ENCODE data around the gene CMA1.

Gene CMA1

GRCh38 chr14:24465368-24465767, 42.7 kb downstream of the CMA1 start:
- Histone ChIP-seq H3K4me1 (ENCODE audit: control insufficient read depth, insufficient read depth, low read length) (no peaks in the 10 kb centered on the region), H3K27ac (ENCODE audit: low read length) (no peak overlapping the region), H3K27me3 (ENCODE audit: control insufficient read depth in 1 of 2, insufficient read depth in 2 of 2, low read length in 2 of 2) (no peaks in the 10 kb centered on the region), H3K9me3 (ENCODE audit: control insufficient read depth in 2 of 2, low read length in 2 of 2) (no peaks in the 10 kb centered on the region), H3K9ac (ENCODE audit: low read length in 2 of 2) (no peak overlapping the region), H3K4me3 (ENCODE audit: low read length in 2 of 2) (no peak overlapping the region), H3K36me3 (ENCODE audit: control insufficient read depth in 2 of 2, insufficient read depth in 2 of 2, low read length in 2 of 2) (no peaks in the 10 kb centered on the region)

- no peaks in the 10 kb centered on the region for H3K9me3 ChIP-seq (ENCODE audit: control insufficient read depth in 2 of 2, low read length in 2 of 2)
- no peaks in the 10 kb centered on the region for H3K36me3 ChIP-seq (ENCODE audit: control insufficient read depth in 2 of 2, insufficient read depth in 2 of 2, low read length in 2 of 2)
- H3K27me3 ChIP-seq (ENCODE audit: control insufficient read depth in 1 of 2, insufficient read depth in 2 of 2, low read length in 2 of 2), result no peaks in the 10 kb centered on the region
- no peak overlapping the region for H3K27ac ChIP-seq (ENCODE audit: low read length)
- H3K4me3 ChIP-seq (ENCODE audit: low read length in 2 of 2), result no peak overlapping the region
- H3K9ac ChIP-seq (ENCODE audit: low read length in 2 of 2), result no peak overlapping the region
- H3K4me1 ChIP-seq (ENCODE audit: control insufficient read depth, insufficient read depth, low read length), result no peaks in the 10 kb centered on the region
Measured at GRCh38 chr14:24463884-24464785, 43.9 kb downstream of the CMA1 start.

- Histone ChIP-seq H3K4me1 (ENCODE audit: control insufficient read depth, insufficient read depth, low read length) (no peaks in the 10 kb centered on the region), H3K27me3 (ENCODE audit: control insufficient read depth in 1 of 2, insufficient read depth in 2 of 2, low read length in 2 of 2) (no peaks in the 10 kb centered on the region), H3K27ac (ENCODE audit: low read length) (no peak overlapping the region), H3K4me3 (ENCODE audit: low read length in 2 of 2) (no peak overlapping the region), H3K9me3 (ENCODE audit: control insufficient read depth in 2 of 2, low read length in 2 of 2) (no peaks in the 10 kb centered on the region), H3K36me3 (ENCODE audit: control insufficient read depth in 2 of 2, insufficient read depth in 2 of 2, low read length in 2 of 2) (no peaks in the 10 kb centered on the region), H3K9ac (ENCODE audit: low read length in 2 of 2) (no peak overlapping the region)
Measured at GRCh38 chr14:24463017-24463883, 44.8 kb downstream of the CMA1 start.

DNA sequence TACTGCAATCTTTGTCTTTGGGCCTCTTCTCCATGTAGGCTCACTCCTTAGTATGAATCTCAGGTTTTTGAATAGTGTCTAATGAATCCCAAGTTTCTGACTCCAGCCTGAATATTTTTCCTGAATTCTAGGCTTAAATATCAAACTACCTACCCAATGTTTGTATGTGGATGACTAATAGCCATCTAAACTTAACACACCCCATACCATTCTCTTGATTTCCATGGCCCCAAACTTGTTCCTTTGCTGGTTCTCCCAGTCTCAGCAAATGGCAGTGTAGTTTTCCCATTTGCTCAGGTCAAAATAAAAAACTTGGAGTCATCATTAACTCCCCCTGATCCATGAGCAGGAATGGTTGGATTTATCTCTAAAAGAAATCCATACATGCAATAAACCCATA, 46.7 kb downstream of the CMA1 start:
- H3K27ac ChIP-seq (ENCODE audit: low read length), result no peak overlapping the region
- no peaks in the 10 kb centered on the region for H3K9me3 ChIP-seq (ENCODE audit: control insufficient read depth in 2 of 2, low read length in 2 of 2)
- H3K4me3 ChIP-seq (ENCODE audit: low read length in 2 of 2), result no peak overlapping the region
- no peaks in the 10 kb centered on the region for H3K4me1 ChIP-seq (ENCODE audit: control insufficient read depth, insufficient read depth, low read length)
- H3K9ac ChIP-seq (ENCODE audit: low read length in 2 of 2), result no peak overlapping the region
- no peaks in the 10 kb centered on the region for H3K36me3 ChIP-seq (ENCODE audit: control insufficient read depth in 2 of 2, insufficient read depth in 2 of 2, low read length in 2 of 2)
- H3K27me3 ChIP-seq (ENCODE audit: control insufficient read depth in 1 of 2, insufficient read depth in 2 of 2, low read length in 2 of 2), result no peaks in the 10 kb centered on the region

DNA sequence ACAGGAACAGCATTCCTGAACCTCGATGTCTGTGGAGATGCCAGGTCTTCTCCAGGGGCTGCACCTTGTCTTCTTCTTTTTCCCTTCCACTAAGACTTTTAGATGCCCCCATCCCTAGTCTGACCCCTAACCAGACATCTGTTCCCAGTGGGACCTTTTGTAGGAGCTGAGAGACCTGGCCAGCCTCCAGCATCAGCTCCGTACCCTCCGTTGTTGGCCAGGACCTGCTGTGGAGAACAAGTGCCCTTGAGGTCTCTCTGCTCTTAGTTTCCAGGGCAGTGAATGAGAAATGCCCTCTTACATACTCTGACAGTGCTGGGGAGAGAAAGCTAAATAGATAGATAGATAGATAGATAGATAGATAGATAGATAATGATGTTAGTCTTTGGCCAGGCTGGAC, 48.7 kb downstream of the CMA1 start:
- H3K9me3 ChIP-seq (ENCODE audit: control insufficient read depth in 2 of 2, low read length in 2 of 2), result no peaks in the 10 kb centered on the region
- no peak overlapping the region for H3K9ac ChIP-seq (ENCODE audit: low read length in 2 of 2)
- no peak overlapping the region for H3K4me3 ChIP-seq (ENCODE audit: low read length in 2 of 2)
- no peaks in the 10 kb centered on the region for H3K4me1 ChIP-seq (ENCODE audit: control insufficient read depth, insufficient read depth, low read length)
- H3K36me3 ChIP-seq (ENCODE audit: control insufficient read depth in 2 of 2, insufficient read depth in 2 of 2, low read length in 2 of 2), result no peaks in the 10 kb centered on the region
- H3K27me3 ChIP-seq (ENCODE audit: control insufficient read depth in 1 of 2, insufficient read depth in 2 of 2, low read length in 2 of 2), result no peaks in the 10 kb centered on the region
- H3K27ac ChIP-seq (ENCODE audit: low read length), result no peak overlapping the region

DNA sequence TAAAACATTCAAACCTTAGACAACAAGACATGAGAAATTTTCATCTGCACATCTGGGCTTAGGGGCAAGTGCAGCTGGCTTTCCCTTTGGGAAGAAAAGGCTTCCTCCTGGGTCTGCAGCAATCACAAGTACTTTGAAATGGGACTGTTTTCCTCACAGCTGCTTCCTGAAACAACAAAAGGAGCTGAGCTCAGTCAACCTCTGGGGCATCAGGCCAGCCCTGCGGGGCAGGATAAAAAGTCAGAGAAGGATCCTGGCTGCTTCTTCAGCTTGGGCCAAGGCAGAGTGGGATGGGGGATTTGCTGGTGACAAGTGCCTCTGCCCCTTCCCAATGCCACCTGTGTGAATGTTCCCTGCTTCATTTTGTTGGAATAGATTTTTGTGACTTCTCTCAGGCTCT, 49.3 kb downstream of the CMA1 start:
- no peak overlapping the region for H3K27ac ChIP-seq (ENCODE audit: low read length)
- no peak overlapping the region for H3K4me3 ChIP-seq (ENCODE audit: low read length in 2 of 2)
- no peaks in the 10 kb centered on the region for H3K9me3 ChIP-seq (ENCODE audit: control insufficient read depth in 2 of 2, low read length in 2 of 2)
- H3K4me1 ChIP-seq (ENCODE audit: control insufficient read depth, insufficient read depth, low read length), result no peaks in the 10 kb centered on the region
- no peaks in the 10 kb centered on the region for H3K27me3 ChIP-seq (ENCODE audit: control insufficient read depth in 1 of 2, insufficient read depth in 2 of 2, low read length in 2 of 2)
- H3K36me3 ChIP-seq (ENCODE audit: control insufficient read depth in 2 of 2, insufficient read depth in 2 of 2, low read length in 2 of 2), result no peaks in the 10 kb centered on the region
- no peak overlapping the region for H3K9ac ChIP-seq (ENCODE audit: low read length in 2 of 2)

DNA sequence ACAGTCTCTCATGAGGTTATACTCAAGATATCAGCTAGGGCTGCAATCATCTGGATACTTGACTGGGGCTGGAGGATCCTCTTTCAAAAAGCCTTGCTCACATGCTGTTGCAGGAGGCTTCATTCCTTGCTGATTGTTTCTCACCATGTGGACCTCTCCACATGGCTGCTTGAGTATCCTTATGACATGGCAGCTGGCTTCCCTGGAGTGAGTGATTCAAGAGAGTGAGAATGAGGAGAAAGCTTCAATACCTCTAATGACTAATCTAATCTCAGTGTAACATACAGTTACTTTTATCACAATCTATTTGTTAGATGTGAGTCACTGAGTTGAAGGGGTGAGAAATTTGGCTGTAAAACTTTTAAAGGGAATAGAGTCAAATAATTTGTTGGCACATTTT, 51.1 kb downstream of the CMA1 start:
- no peaks in the 10 kb centered on the region for H3K9me3 ChIP-seq (ENCODE audit: control insufficient read depth in 2 of 2, low read length in 2 of 2)
- H3K36me3 ChIP-seq (ENCODE audit: control insufficient read depth in 2 of 2, insufficient read depth in 2 of 2, low read length in 2 of 2), result no peaks in the 10 kb centered on the region
- no peaks in the 10 kb centered on the region for H3K27me3 ChIP-seq (ENCODE audit: control insufficient read depth in 1 of 2, insufficient read depth in 2 of 2, low read length in 2 of 2)
- H3K4me1 ChIP-seq (ENCODE audit: control insufficient read depth, insufficient read depth, low read length), result no peaks in the 10 kb centered on the region
- no peak overlapping the region for H3K9ac ChIP-seq (ENCODE audit: low read length in 2 of 2)
- H3K4me3 ChIP-seq (ENCODE audit: low read length in 2 of 2), result no peak overlapping the region
- H3K27ac ChIP-seq (ENCODE audit: low read length), result no peak overlapping the region
